Testis (tissue), 2 donors: Measurements from ENCODE around the gene MPPE1.
"Not testable (repeated sequence)": the region's sequence is repeated elsewhere in the genome, so short reads cannot be mapped to it uniquely, and the experiment has no call there.

Experiments
- CTCF ChIP-seq, 3 experiments: fragments of 450-650 bp in 2 of 3; fragments of 200-600 bp in 1 of 3; sonication (generic) in 1 of 3; IDR thresholded peaks; one replicate each; pipeline ENCODE4 v1.5.1; 2016 to 2019; ENCODE audit warnings: antibody characterized with exemption in 3 of 3, mild to moderate bottlenecking in 2 of 3, moderate library complexity in 1 of 3
- POLR2A ChIP-seq: fragments of 450-650 bp; IDR thresholded peaks from one replicate; pipeline ENCODE4 v1.6.1; 2017; ENCODE audit warnings: antibody characterized with exemption, mild to moderate bottlenecking, moderate library complexity

GRCh38 chr18:11945834-11946659 lies 37.9 kb upstream of the MPPE1 start:
- not testable (repeated sequence) for TF ChIP-seq CTCF (IDR thresholded peaks at IDR 0.05); POLR2A
